Measurements from ENCODE around the gene MGMT.

DNA sequence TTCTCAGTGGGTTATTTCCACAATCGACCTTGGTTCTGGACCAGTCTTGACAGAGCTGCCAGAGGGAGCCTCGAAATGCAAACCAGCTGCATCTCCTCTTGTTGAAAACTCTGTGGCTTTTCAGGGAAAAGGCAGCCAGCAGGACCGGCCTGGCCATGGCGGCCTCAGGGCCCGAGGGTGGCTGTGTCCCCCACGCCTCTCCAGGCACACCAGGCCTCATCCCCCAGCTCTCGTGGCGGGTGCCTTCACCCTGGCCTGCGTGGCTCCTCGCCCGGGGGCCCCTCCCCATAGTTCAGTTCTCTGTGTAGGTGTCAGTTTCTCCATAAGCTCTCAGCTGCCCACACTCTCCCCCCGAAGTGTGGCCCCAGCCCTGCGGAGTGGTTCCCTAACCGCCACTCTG is 63.5 kb downstream of the MGMT start:
- no peak for TF ChIP-seq CTCF (IDR thresholded peaks at IDR 0.05)
- TF ChIP-seq POLR2A (IDR thresholded peaks at IDR 0.05): no peak

All from testis (tissue), 2 donors.